Panc1 (cell line): ENCODE data around the gene SRCAP. TPM values are rescaled to one million over a fixed set of nuclear protein-coding genes. Genes with fewer than 3 reads are reported as not detected.

Experiments
- ATAC-seq: fragments of 200-7000 bp; cut with Tn5 transposase; 2 replicates; pipeline ENCODE4 v1.9.1; 2020; ENCODE audit warnings: mild to moderate bottlenecking, moderate library complexity
- BruUV-seq: library from RNA; stranded (reverse); fragments of 400-500 nt; replicated peaks from 2 replicates; lab custom pipeline; 2021; lab: Mats Ljungman, UMichigan
- CTCF ChIA-PET: fragments of 300-600 bp; sonication (Branson Sonifier 250); formaldehyde crosslinking; loops from one replicate; lab custom pipeline; 2022; ENCODE audit warnings: antibody characterized with exemption; lab: Charles Lee
- POLR2A ChIA-PET: fragments of 300-600 bp; sonication (Branson Sonifier 250); formaldehyde crosslinking; loops from one replicate; lab custom pipeline; 2022; ENCODE audit warnings: antibody characterized with exemption; lab: Charles Lee
- DNase-seq: peaks from one replicate; pipeline ENCODE4 v3.0.0-alpha.2; 2010; ENCODE audit warnings: low read depth, low spot score
- H3K27ac ChIP-seq: 2 replicates; pipeline ENCODE4 v1.5.1; 2011; ENCODE audit warnings: mild to moderate bottlenecking, low read length, inconsistent platforms
- H3K27me3 ChIP-seq: fragments of 200-500 bp; sonication (Bioruptor generic); 2 replicates; pipeline ENCODE4 v1.6.0; 2014; ENCODE audit warnings: low read length, inconsistent platforms; ENCODE audit not compliant: control insufficient read depth, insufficient read depth
- H3K36me3 ChIP-seq: fragments of 200-500 bp; sonication (Bioruptor generic); 2 replicates; pipeline ENCODE4 v1.5.1; 2014; ENCODE audit warnings: inconsistent platforms, mild to moderate bottlenecking, low read length, moderate library complexity; ENCODE audit not compliant: control insufficient read depth, insufficient read depth
- H3K4me1 ChIP-seq: 2 replicates; pipeline ENCODE4 v1.5.1; 2011; ENCODE audit warnings: inconsistent platforms, mild to moderate bottlenecking, low read length, moderate library complexity; ENCODE audit not compliant: control insufficient read depth, insufficient read depth
- H3K4me3 ChIP-seq, 2 experiments: 2 replicates each; pipeline ENCODE4 v1.5.1; 2011 to 2012; ENCODE audit warnings: low read depth in 2 of 2, low read length in 2 of 2, mild to moderate bottlenecking in 2 of 2, inconsistent platforms in 1 of 2, moderate library complexity in 1 of 2
- H3K9me3 ChIP-seq: fragments of 200-500 bp; sonication (Bioruptor generic); 2 replicates; pipeline ENCODE4 v1.5.1; 2014; ENCODE audit warnings: low read depth, mild to moderate bottlenecking, inconsistent platforms, low read length, moderate library complexity; ENCODE audit not compliant: control insufficient read depth, insufficient read depth
- POLR2AphosphoS5 ChIP-seq: IDR thresholded peaks from 2 replicates; pipeline ENCODE4 v1.6.1; 2012; ENCODE audit warnings: mild to moderate bottlenecking, low read depth, low read length, moderate library complexity
- SIN3A ChIP-seq: IDR thresholded peaks from 2 replicates; pipeline ENCODE4 v1.6.1; 2012; ENCODE audit warnings: low read depth, mild to moderate bottlenecking, low read length, moderate library complexity, borderline replicate concordance; ENCODE audit not compliant: insufficient read depth
- TCF7L2 ChIP-seq: IDR thresholded peaks from 2 replicates; pipeline ENCODE4 v1.6.1; 2011; ENCODE audit warnings: mild to moderate bottlenecking, low read depth, low read length, inconsistent platforms
- in situ Hi-C: cut with HindIII; loops from 2 replicates; pipeline ENCODE4 v1.10.0; 2016; ENCODE audit warnings: low sequenced_read_pairs, low pct_unique_long_range_greater_than_20kb
- intact Hi-C: fragments of 100-400 bp; cut with micrococcal nuclease; formaldehyde crosslinking; loops from one replicate; pipeline ENCODE4 v1.10.0; 2022; ENCODE audit not compliant: unreplicated experiment
- total RNA-seq: library from RNA; stranded (reverse); gene quantifications from one replicate; pipeline ENCODE4 v1.2.1, GENCODE V29; 2021; ENCODE audit not compliant: unreplicated experiment
- TF ChIP-seq, protein P1 (sequence below): fragments of 450-650 bp; IDR thresholded peaks from 2 replicates; pipeline ENCODE4 v1.5.1; 2017; ENCODE audit warnings: mild to moderate bottlenecking
- TF ChIP-seq, protein P2 (sequence below), 2 experiments: IDR thresholded peaks; 2 replicates each; pipeline ENCODE4 v1.6.1; 2011 to 2012; ENCODE audit warnings: low read depth in 2 of 2, control low read depth in 1 of 2, low read length in 1 of 2, mild to moderate bottlenecking in 1 of 2, moderate library complexity in 1 of 2; ENCODE audit not compliant: insufficient read depth in 1 of 2

SRCAP gene
- total RNA-seq, 1 experiment from 2014 or later = 73.6 TPM

DNA sequence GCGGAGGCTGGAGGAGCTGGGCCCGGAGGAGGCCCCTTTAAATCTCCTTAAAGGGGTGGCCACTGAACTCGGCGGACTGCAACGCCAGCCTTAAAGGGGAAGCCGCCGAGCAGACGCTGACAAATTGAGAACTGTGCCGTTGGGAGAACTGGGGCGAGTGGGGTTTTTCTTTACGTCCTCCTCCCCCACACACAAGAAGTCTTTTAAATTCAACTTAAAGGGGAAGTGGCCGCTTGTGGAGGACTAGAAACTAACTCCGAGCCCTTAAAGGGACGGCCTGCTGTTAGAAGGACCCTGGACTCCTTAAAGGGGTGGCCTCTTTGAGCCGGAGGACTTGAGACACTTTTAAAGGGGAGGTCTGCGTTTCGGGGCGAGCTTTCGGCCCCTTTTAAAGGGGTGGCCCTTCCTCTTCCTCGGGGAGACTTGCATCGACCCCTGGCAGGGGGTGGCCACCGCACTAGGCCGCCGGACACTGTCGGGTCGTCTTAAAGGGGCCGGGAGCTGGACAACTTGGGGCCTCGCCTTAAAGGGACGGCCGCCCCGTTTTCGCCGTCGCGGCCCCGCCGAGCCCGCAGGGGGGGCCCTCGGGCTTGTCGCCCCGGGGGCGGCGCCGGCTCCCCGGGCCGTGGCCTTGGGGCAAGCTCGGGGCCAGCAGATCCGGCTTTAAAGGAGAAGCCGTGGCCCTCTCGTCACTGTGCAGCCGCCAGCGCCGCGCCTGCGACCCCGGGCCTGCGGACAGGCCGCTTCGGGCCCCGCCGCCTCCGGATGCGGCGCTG, 40.1 kb upstream of the SRCAP start:
- TF ChIP-seq, protein P1, sequence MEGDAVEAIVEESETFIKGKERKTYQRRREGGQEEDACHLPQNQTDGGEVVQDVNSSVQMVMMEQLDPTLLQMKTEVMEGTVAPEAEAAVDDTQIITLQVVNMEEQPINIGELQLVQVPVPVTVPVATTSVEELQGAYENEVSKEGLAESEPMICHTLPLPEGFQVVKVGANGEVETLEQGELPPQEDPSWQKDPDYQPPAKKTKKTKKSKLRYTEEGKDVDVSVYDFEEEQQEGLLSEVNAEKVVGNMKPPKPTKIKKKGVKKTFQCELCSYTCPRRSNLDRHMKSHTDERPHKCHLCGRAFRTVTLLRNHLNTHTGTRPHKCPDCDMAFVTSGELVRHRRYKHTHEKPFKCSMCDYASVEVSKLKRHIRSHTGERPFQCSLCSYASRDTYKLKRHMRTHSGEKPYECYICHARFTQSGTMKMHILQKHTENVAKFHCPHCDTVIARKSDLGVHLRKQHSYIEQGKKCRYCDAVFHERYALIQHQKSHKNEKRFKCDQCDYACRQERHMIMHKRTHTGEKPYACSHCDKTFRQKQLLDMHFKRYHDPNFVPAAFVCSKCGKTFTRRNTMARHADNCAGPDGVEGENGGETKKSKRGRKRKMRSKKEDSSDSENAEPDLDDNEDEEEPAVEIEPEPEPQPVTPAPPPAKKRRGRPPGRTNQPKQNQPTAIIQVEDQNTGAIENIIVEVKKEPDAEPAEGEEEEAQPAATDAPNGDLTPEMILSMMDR = no peak; the same call in 1 of the 2 replicates
- TF ChIP-seq, protein P2, sequence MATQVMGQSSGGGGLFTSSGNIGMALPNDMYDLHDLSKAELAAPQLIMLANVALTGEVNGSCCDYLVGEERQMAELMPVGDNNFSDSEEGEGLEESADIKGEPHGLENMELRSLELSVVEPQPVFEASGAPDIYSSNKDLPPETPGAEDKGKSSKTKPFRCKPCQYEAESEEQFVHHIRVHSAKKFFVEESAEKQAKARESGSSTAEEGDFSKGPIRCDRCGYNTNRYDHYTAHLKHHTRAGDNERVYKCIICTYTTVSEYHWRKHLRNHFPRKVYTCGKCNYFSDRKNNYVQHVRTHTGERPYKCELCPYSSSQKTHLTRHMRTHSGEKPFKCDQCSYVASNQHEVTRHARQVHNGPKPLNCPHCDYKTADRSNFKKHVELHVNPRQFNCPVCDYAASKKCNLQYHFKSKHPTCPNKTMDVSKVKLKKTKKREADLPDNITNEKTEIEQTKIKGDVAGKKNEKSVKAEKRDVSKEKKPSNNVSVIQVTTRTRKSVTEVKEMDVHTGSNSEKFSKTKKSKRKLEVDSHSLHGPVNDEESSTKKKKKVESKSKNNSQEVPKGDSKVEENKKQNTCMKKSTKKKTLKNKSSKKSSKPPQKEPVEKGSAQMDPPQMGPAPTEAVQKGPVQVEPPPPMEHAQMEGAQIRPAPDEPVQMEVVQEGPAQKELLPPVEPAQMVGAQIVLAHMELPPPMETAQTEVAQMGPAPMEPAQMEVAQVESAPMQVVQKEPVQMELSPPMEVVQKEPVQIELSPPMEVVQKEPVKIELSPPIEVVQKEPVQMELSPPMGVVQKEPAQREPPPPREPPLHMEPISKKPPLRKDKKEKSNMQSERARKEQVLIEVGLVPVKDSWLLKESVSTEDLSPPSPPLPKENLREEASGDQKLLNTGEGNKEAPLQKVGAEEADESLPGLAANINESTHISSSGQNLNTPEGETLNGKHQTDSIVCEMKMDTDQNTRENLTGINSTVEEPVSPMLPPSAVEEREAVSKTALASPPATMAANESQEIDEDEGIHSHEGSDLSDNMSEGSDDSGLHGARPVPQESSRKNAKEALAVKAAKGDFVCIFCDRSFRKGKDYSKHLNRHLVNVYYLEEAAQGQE (IDR thresholded peaks at IDR 0.05; ENCODE audit: insufficient read depth in 1 of 2, low read depth in 2 of 2, low read length in 1 of 2) = no peak
- TF ChIP-seq SIN3A (0 out of 2 replicates have a peak, but pooled peaks have one; percentile 51), TCF7L2 (peak; percentile 83)
- H3K9me3 ChIP-seq = no peaks in the 10 kb centered on the region
- H3K27me3 ChIP-seq = no peaks in the 10 kb centered on the region
- H3K27ac ChIP-seq = peak overlapping the region; percentile 98
- intact Hi-C loops (no loop called here), in situ Hi-C loops (no loop called here)
- ATAC-seq (peak; percentile 46), DNase-seq (no peak)
- BruUV-seq = TSS peak; percentile 90
- POLR2A ChIA-PET = interaction anchor here (0.6 to 1.1 kb wide), 4 partner anchors 35 to 107 kb away, joined by 4 to 5 read pairs (median 5); no protein-coding TSS in a partner anchor
- H3K36me3 ChIP-seq = peaks cover 26% of the 10 kb centered on the region
- CTCF ChIA-PET = interaction anchor here (0.5 to 0.6 kb wide), 2 partner anchors 8 to 253 kb away, joined by 4 to 10 read pairs; partner anchors contain the start of gene PRR14
- peaks cover 26% of the 10 kb centered on the region for H3K4me1 ChIP-seq
- H3K4me3 ChIP-seq = peak overlapping the region; percentile 89 to 90

DNA sequence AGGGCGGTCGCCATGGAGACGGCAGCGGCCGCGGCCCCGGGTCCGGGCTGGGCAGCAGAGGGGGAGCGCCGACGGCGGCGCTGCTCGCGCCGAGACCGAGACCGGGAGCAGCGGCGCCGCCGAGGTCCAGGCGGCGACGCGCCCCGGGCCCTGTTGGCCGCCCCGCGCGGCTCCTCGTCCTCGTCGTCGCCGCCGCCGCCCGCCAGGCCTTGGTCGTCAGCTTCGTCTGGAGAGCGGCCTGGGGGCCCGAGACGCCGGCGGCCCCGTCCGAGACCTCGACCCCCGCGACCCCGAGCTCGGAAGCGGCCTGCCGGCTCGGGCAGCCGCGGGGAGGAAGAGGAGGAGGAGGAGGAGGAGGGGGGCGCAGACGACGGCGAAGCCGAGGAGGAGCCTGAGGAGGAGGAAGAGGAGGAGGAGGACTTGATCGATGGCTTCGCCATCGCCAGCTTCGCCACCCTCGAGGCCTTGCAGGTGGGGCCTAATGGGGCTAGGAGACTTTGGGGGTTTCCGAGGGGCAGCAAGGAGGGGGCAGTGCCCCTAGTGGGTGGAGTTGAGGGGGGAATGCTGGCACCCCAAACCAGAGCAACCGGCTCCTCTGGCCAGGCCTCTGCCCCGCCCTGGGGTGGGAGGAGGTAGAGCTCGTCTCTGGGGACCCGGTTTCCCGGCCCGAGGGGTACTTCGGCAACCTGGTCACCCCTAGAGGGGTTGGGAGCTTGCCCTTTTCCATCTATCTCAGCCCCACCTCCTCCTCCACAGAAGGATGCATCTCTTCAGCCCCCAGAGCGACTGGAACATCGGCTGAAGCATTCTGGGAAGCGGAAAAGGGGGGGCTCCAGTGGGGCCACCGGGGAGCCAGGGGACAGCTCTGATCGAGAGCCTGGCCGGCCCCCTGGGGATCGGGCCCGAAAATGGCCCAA, 39.2 kb upstream of the SRCAP start:
- H3K4me1 ChIP-seq = peaks cover 26% of the 10 kb centered on the region
- no peaks in the 10 kb centered on the region for H3K9me3 ChIP-seq
- no peak for DNase-seq
- CTCF ChIA-PET = no interaction called here
- in situ Hi-C loops (no loop called here), intact Hi-C loops (no loop called here)
- POLR2A ChIA-PET = interaction anchor here (0.7 to 1.0 kb wide), 2 partner anchors 34 to 108 kb away, joined by 4 to 5 read pairs; no protein-coding TSS in a partner anchor
- H3K27me3 ChIP-seq = no peaks in the 10 kb centered on the region
- peaks cover 26% of the 10 kb centered on the region for H3K36me3 ChIP-seq
- ATAC-seq = no peak
- peak overlapping the region; percentile 89 to 90 for H3K4me3 ChIP-seq
- TF ChIP-seq, protein P2 (IDR thresholded peaks at IDR 0.05; ENCODE audit: insufficient read depth in 1 of 2, low read depth in 2 of 2, low read length in 1 of 2) = no peak
- no peak for TF ChIP-seq TCF7L2
- no peak for TF ChIP-seq SIN3A
- TF ChIP-seq POLR2AphosphoS5 = no peak; the same call in 1 of the 2 replicates
- TF ChIP-seq, protein P1 = no peak
- peak overlapping the region; percentile 98 for H3K27ac ChIP-seq
- no TSS peak for BruUV-seq
